NCI-H345 (cell line): ENCODE measurements around the gene CA9.
"Not testable (repeated sequence)": the region's sequence is repeated elsewhere in the genome, so short reads cannot be mapped to it uniquely, and the experiment has no call there.

ENCODE experiments used
- DNase-seq: peaks from one replicate; lab custom pipeline; 2025; lab: John Stamatoyannopoulos, UW

The CA9 gene

DNA sequence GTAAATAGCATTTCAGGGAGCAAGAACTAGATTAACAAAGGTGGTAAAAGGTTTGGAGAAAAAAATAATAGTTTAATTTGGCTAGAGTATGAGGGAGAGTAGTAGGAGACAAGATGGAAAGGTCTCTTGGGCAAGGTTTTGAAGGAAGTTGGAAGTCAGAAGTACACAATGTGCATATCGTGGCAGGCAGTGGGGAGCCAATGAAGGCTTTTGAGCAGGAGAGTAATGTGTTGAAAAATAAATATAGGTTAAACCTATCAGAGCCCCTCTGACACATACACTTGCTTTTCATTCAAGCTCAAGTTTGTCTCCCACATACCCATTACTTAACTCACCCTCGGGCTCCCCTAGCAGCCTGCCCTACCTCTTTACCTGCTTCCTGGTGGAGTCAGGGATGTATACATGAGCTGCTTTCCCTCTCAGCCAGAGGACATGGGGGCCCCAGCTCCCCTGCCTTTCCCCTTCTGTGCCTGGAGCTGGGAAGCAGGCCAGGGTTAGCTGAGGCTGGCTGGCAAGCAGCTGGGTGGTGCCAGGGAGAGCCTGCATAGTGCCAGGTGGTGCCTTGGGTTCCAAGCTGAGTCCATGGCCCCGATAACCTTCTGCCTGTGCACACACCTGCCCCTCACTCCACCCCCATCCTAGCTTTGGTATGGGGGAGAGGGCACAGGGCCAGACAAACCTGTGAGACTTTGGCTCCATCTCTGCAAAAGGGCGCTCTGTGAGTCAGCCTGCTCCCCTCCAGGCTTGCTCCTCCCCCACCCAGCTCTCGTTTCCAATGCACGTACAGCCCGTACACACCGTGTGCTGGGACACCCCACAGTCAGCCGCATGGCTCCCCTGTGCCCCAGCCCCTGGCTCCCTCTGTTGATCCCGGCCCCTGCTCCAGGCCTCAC is at the start of gene CA9:
Gene CA9, plus strand, starts transcription at position 797 of the 893 bp plus-strand sequence. Its CDS starts 32 bp downstream, at position 829.
- DNase-seq = no peak

DNA sequence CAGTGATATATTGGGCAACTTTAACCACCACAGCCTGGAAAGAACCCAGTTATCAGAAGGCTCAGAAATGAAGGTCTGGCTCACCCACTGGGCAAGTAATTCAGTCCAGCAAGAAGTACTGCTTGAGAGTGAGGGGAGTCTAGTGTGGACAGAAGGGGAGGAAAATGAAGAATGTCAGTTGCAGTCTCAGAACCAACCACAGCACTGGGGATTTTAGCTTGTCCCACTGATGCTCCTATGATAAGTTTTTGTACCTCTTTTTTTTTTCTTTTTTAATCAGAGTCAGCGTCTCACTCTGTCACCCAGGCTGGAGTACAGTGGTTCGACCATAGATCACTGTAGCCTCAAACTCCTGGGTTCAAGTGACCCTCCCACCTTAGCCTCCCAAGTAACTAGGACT is 46.2 kb upstream of the CA9 start:
- DNase-seq = no peak

DNA sequence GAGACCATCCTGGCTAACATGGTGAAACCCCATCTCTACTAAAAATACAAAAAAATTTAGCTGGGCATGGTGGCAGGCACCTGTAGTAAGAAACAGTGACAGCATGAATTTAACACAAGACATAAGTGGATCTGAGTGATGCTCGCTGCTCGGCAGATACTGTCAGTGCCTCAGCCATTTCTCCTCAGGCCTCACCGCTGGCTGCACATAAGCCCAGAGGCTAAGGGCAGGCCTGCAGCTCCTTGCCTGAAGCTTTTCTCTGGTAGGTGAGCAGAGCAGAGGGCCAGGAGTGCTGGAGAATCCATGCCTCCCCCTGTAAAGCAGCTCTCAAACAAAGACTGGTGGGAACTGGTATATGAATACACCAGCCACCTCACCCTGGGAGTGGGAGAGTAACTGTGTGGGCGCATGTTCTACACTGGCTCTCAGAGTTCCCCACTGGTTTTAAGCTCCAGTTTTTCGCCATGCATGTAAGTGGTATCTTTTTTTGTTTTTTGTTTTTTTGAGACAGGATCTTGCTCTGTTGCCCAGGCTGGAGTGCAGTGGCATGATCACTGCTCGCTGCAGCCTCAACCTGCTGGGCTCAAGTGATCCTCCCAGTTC is 45.2 kb upstream of the CA9 start:
- DNase-seq = no peak

DNA sequence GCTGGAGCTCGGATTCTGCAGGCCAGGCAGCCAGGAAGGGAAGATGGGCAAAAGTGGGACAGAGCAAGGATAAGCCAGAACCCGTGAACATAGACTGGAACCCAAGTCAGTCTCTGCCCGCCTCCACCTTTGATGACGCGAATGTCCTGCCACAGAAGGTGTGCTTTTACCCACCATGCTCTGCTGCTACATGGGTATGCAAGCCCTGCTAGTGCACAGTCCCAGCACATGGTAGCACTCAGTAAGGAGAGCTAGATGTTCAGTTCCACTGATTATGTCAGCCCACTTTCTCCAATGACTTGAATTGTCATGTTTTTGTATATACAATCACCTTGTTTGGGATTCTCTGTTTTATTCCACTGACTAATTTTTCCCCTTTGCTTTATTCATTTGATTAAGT is 44.1 kb upstream of the CA9 start:
- DNase-seq = no peak

DNA sequence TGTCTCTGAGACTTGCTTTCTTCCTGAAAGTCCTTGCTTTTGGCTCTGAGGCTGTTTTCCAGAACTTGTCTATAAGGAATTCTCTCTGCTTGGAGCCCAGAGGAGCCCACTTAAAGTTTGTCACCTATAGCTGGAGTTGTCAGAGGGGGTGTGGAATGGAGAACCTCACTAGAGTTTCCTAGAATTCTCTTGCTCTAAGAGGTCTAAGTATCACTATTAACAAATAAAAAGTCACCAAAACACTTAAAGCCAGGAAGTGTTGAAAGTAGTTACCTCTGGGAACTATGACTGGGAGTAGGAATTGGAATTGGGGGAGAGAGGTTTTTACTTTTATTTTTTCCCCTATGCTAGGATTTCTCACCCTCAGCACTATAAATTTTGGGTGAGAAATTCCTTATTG is 38.0 kb upstream of the CA9 start:
- no peak for DNase-seq

DNA sequence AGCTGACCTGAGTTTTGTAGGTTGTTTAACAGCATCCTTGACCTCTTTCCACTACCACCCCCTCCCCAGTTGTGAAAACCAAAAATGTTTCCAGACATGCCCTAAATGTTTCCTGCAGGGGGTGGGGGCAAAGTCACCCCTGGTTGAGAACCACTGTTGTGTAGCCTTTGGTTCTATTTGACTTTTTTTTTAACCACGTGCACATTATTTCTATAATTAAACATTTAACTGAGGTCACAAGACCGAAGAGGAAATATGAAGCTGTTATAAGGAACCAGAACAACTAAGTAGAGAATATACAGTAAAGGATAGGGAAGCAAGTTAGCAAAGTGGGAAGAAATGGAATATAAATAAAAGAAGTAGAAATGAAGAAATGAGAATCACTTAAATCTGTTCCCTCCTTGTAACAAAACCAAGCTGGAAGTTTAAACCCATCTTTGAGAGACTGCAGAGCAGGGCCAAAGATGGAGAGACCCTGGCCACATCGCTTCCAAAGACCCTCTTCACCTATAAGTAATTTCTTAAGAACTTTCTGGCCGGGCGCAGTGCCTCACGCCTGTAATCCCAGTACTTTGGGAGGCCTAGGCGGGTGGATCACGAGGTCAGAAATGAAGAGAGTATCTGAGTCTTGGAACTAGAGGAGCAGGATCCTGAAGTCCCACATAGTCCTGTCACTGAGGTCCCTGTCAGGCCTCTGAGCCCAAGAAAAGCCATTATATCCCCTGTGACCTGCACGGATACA is 37.4 kb upstream of the CA9 start:
- DNase-seq = no peak

DNA sequence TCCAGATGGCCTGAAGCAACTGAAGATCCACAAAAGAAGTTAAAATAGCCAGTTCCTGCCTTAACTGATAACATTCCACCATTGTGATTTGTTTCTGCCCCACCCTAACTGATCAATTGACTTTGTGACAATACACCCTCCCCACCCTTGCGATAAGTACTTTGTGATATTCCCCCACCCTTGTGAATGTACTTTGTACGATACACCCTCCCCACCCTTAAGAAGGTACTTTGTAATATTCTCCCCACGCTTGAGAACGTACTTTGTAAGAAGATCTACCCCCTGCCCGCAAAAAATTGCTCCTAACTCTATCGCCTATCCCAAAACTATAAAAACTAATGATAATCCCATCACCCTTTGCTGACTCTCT is 36.9 kb upstream of the CA9 start:
- DNase-seq = not testable (repeated sequence)

DNA sequence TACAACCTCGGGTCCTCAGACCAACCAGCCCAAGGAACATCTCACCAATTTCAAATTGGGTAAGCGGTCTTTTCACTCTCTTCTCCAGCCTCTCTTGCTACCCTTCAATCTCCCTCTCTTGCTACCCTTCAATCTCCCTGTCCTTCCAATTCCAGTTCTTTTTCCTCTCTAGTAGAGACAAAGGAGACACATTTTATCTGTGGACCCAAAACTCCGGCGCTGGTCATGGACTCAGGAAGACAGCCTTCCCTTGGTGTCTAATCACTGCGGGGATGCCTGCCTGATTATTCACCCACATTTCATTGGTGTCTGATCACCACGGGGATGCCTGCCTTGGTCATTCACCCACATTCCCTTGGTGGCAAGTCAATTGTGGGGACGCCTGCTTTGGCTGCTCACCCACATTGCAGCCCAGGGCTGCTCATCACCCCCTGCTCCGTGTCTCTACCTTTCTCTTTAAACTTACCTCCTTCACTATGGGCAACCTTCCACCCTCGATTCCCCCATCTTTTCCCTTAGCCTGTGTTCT is 36.2 kb upstream of the CA9 start:
- DNase-seq = not testable (repeated sequence)

DNA sequence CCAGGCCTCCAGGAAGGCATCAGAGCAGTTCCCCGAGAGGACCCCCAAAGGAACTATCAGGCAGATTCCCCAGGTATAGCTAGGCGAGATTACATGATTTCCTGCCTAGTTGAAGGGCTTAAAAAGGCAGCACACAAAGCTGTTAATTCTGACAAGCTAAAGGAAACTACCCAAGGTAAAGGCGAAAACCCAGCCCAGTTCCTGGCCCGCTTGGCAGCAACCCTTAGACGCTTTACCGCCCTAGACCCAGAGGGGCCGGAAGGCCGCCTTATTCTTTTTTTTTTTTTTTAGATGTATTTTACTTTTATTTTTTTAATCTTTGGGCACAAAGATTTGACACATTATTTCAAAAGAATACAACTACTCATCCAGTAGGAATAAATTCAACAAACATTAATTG is 35.0 kb upstream of the CA9 start:
- not testable (repeated sequence) for DNase-seq

DNA sequence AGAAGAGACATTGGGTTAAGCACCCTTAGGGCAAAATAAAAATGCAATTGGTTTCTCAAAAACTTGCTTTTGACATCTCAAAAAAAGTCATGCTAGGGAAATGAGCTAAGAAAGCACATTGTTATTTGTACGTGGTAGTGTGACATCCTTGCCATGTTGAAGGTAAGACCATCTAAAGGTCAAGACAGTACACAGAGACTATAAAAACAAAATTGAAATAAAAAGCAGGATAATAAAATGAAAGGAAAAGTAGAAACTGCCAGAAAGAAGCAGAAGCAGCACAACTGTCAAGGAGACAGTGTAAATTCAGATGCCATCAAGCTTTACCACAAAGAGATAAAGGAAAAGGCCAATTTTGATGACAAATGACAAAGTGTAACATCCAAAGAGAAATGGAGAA is 34.5 kb upstream of the CA9 start:
- DNase-seq = not testable (repeated sequence)

DNA sequence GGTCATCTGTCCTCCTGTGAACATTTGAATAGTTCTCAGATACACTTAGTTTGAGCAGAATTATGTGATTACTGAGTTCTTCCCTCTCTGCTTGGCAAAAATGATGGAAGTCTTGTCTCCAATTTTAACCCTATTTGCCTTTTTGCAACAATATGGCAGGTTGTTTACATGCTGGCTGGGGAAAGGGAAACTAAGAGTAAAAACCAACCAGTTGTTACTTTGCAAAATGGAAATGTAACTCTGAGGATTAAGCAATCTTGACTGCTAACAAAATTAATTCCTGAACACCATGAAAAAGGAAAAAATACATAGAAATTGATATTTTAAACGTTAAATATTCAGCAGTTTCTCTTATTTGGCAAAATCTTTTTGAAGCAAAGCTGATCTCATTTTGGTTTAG is 34.1 kb upstream of the CA9 start:
- DNase-seq = no peak

DNA sequence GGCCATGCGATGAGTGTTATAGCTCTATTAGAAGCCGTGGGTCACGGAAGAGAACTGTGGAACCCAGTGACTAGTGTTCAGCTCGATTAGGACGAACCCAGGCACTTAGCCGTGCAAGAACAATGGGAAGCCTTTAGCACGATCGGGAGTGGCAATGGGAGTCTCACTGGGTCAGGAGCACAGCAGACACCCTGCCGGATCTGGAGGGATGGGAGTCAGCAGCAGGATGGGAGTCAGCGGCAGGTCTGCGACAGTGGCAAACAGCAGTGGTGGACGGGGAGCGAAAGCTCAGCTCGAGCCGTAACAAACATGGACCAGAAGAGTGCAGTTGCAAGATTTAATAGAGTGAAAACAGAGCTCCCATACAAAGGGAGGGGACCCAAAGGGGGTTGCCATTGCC is 33.3 kb upstream of the CA9 start:
- not testable (repeated sequence) for DNase-seq

DNA sequence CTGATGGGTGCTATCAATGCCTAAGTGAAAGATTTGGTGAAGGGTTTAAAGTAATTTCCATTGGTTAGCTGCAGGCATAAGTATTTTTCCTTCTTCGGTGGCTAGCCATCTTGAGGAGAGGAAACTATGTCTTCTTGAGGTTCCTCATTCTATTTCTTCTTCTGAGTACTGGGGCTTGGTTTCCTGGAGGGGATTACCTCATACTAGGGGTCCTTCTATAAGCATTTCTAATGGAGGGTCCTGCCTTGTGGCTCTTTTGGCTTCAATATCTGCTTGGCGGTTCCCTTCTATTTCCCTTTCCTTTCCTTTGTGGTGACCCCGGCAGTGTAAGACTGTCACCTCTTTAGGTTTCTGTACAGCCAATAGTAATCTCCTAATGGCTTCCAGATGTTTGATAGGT is 32.2 kb upstream of the CA9 start:
- DNase-seq = not testable (repeated sequence)

DNA sequence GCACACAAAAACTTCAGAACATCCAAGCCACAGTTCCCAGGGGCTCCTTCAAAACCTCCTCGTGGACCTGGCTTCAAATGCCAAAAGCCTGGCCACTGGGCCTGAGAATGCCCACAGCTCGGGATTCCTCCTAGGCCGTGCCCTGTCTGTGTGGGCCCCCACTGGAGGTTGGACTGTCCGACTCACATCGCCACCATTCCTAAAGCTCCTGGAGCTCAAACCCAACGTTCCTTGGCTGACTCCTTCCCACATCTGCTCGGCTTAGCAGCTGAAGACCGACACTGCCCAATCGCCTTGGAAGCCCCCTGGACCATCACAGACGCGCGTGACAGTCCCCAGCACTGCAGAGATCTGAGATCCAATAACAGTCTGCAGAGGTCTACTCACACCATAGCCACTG is 30.7 kb upstream of the CA9 start:
- no peak for DNase-seq

DNA sequence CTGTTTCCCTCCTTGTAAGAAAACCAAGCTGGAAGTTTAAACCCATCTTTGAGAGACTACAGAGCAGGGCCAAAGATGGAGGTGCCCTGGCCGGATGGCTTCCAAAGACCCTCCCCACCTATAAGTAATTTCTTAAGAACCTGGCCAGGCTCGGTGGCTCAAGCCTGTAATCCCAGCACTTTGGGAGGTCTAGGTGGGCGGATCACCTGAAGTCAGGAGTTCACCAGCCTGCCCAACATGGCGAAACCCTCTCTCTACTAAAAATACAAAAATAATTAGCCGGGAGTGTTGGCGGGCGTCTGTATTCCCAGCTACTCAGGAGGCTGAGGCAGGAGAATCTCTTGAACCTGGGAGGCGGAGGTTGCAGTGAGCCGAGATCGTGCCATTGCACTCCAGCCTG is 28.0 kb upstream of the CA9 start:
- not testable (repeated sequence) for DNase-seq

DNA sequence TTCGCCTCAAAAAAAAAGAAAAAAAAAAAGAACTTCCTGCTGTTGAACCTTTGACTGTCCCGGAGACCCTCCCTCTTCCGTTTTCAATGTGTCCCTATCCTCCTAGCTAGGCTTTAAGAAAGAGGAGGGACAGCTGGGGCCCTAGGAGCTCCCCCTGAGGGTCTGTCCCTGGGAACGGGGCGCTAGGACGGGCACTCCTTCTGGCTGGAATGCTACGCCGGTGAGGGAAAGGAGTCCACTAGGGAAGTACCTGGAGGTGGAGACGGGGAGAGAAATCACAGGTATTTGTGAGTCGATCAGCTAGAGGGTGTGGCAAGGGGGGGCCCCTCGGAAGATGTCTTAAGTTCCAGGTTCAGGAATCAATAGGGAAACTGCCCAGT is 27.6 kb upstream of the CA9 start:
- no peak for DNase-seq

DNA sequence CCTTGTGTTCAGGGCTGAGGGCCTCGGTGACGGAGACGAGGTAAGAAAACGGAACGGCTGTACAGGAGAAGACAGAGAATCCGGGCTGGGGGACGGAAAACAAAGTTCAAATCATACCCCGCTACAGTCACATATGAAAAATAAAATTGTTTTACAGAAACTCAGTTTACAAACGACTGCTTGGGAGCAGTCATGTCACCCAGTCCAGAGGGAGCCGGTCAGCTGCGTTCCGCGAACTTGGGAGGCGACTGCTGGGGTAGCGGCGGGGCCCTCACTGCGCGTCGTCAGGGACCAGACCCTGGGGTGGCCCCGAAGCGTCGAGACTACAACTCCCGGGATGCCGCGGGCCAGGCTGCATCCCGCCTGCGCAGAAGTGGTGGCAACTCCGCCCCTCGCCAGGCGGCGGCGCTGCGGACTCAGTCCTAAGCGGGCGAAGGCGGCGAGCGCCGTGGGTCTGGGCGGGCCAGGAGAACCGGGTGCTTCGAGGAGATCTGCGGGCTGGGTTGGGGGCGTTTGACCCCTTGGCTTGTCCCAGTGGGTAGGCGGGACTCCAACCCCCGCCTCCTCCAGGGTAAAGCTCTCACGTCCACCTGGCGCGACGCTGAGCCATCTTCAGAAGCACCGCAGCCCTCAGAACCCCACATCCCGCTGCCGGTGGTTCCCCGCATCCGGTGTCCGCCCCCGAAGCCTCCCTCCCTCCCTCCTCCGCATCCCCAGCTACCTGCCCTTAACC is 27.0 kb upstream of the CA9 start:
- peak; percentile 91 for DNase-seq

DNA sequence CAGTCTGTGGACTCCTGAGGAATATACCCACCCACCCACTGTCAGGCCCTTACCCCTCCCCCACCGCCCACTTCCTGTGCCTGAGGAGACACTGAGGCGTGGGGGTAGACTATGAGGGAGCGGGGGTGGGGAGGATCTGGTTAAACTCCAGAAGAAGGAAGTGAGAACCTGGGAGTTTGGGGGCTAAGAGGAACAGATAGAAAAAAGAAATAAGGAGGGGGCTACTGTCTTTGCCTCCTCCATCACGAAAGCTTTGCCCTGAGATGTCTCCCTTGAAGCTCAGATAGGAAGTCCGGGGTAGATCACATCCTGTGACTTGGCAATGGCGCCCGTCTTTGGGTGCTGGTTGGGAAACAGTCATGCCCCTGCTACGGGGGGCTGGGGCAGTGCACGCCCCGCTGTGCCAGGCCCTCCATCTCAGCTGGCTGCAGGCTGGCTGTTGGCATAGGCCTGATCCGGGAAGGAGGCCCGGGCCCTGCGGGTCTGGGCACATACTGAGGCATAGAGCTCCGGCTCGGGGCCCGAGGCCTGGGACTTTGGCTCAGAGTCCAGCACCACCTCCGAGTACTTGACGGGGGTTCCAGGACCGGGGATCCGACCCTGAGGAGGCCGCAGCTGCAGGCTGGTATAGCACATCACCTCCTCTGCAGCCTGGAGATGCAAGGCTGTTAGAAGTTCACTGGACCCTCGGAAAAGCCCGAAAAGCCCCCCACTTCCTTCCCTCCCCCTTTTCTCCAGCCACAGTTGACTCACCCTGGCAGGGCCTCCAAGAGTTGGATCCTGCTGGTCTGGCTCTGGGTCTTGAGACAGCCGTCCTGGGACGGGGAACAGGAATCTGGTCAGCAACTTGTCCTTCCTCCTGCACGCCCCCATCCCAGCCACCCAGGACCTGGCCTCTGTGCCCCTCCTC is 24.0 kb upstream of the CA9 start:
- DNase-seq = no peak

DNA sequence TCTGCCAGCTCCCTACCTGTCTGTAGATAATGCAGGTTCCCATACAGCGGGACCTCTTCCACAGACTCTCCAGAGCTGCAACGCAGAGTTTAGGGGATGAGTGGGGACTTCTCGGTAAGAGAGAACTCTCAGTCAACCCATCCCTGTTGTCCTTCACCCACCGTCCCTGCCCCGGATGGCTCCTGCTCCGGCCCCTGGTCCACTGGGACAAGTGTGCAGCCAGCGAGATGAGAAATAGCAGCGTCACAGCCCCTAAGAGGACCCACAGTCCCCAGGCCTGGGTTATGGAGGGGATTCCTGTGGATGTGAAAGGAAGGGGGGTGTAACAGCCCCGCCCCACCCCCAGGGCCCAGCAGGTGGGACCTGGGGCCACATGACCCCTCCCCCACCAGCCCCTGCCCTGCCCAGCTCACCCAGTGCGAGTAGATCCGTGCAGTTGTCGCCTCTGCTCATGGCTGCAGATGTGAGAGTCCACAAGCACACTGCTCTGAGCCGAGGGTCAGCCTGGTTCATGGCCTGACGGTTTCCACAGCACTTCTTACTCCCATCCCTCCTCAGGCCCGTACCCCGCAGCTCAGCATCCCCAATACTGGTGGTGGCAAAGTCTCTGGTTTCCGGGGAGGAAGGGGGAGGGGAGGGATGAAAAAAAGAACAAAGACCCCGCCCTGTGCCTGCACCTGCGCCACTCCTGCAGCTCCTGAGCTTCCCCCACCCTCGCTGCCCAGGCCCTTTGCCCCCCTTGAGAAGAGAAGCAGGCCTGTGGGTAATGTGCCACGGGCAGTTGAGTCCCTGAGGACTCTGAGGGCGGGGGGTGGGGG is 23.2 kb upstream of the CA9 start, which contains the start of gene SIT1:
Gene SIT1, minus strand, starts transcription at position 591 of the 818 bp plus-strand sequence. Its CDS starts 78 bp downstream, at position 513.
- DNase-seq = no peak
